Muscle layer of duodenum (tissue), 2 donors: ENCODE results near the gene EYA3.

Source experiments
- H3K27ac ChIP-seq: one replicate; pipeline ENCODE4 v1.7.0; 2013; ENCODE audit warnings: mild to moderate bottlenecking, low read length
- H3K27me3 ChIP-seq: one replicate; pipeline ENCODE4 v1.7.0; 2013; ENCODE audit warnings: low read depth, mild to moderate bottlenecking, control low read depth, low read length
- H3K36me3 ChIP-seq, 2 donors: one replicate each; pipeline ENCODE4 v1.7.0; 2013; ENCODE audit warnings: low read length in 2 of 2, control low read depth in 1 of 2, mild to moderate bottlenecking in 1 of 2; ENCODE audit not compliant: insufficient read depth in 2 of 2, control insufficient read depth in 1 of 2
- H3K4me1 ChIP-seq, 2 donors: one replicate each; pipeline ENCODE4 v1.7.0; 2013; ENCODE audit warnings: low read length in 2 of 2, mild to moderate bottlenecking in 2 of 2, control low read depth in 1 of 2, moderate library complexity in 1 of 2; ENCODE audit not compliant: insufficient read depth in 2 of 2, control insufficient read depth in 1 of 2
- H3K4me3 ChIP-seq, 2 donors: one replicate each; pipeline ENCODE4 v1.7.0; 2013; ENCODE audit warnings: low read length in 2 of 2, low read depth in 1 of 2, mild to moderate bottlenecking in 1 of 2
- H3K9me3 ChIP-seq, 2 donors: one replicate each; pipeline ENCODE4 v1.7.0; 2013; ENCODE audit warnings: low read length in 2 of 2, control low read depth in 1 of 2, mild to moderate bottlenecking in 1 of 2; ENCODE audit not compliant: control insufficient read depth in 1 of 2
- donor health status: healthy.

Gene EYA3

DNA sequence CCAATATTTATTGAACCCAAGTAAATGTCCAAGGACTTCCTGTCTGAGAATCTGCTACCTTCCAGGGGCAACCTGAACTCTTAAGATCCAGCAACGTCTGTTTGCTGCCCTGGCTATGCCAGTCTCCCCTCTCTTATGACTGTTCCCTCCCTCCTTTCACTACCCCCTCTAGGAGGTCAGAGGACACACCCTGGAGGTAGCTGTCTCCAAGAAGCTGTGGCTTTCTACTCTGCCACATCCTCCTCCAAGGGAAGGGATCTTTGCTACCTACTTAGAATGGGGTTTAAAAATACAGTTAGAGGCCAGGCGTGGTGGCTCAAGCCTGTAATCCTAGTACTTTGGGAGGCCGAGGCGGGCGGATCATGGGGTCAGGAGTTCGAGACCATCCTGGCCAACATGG is 157.2 kb downstream of the EYA3 start:
- no peak overlapping the region for H3K4me3 ChIP-seq
- H3K9me3 ChIP-seq, result no peaks in the 10 kb centered on the region
- no peaks in the 10 kb centered on the region for H3K27me3 ChIP-seq
- peaks cover 0 to 3% of the 10 kb centered on the region in 2 donors for H3K4me1 ChIP-seq
- no peak overlapping the region for H3K27ac ChIP-seq
- H3K36me3 ChIP-seq, result no peaks in the 10 kb centered on the region

DNA sequence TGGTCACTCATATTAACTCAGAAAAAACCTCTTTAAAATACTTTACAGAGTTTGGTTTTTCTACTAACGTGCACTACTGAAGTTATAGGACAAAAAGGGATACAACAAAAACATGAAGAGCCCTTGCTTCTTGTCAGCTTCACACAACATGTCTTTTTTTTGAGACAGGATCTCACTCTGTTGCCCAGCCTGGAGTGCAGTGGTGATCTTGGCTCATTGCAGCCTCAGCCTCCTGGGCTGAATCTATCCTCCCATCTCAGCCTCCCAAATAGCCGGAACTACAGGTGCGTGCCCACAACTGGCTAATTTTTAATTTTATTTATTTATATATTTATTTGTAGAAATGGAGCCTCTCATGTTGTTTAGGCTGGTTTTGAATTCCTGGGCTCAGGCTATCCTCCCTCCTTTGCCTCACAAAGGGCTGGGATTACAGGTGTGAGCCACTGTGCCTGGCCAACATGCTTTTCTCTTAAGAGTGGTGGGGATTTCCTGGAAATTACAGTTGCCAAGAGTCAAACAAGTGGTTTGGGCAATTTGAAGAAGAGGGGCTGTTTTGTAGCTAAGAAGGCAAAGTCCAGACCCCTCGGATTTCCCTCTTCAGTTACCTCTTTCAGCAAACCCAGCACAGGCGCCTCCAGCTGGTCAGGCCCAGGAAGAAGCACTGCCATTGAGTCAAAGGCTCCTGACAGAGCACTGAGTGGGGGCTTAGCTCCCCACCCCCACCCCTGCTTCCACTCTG is 160.0 kb downstream of the EYA3 start:
- Histone ChIP-seq H3K36me3 (no peaks in the 10 kb centered on the region), H3K27ac (no peak overlapping the region), H3K4me1 (peaks cover 0 to 3% of the 10 kb centered on the region in 2 donors), H3K27me3 (no peaks in the 10 kb centered on the region), H3K4me3 (no peak overlapping the region), H3K9me3 (no peaks in the 10 kb centered on the region)

DNA sequence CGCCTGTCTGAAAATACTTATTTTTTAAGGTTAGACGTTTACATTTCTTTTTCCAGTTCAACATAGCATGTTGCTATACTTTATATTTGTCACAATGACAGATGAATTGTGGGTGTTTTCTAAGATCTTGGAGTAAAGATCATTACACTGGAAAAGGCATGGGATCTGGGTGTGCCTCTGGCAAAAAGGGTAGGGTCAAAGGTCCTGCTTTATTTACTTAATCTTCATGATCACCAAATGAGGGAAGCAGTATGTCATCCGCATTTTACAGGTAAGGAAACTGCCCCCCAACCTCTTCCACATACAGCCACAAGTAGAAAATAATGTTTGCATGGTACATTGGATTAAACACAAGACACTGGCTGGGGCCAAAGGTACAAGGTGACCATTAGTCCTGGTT is 166.1 kb downstream of the EYA3 start:
- H3K36me3 ChIP-seq, result no peaks in the 10 kb centered on the region
- no peaks in the 10 kb centered on the region for H3K9me3 ChIP-seq
- no peaks in the 10 kb centered on the region for H3K27me3 ChIP-seq
- H3K27ac ChIP-seq, result no peak overlapping the region
- H3K4me3 ChIP-seq, result no peak overlapping the region
- no peaks in the 10 kb centered on the region for H3K4me1 ChIP-seq
